GM06990 (cell line): ENCODE data around the gene DCP2.

Experiments
- DNase-seq: peaks from one replicate; pipeline ENCODE4 v3.0.0-alpha.2; 2011; ENCODE audit not compliant: insufficient read length; ENCODE audit errors: extremely low read depth
- H3K27me3 ChIP-seq: replicated peaks from 2 replicates; pipeline ENCODE4 v1.6.0; 2011; ENCODE audit warnings: low read length; ENCODE audit not compliant: control insufficient read depth, insufficient read depth
- H3K36me3 ChIP-seq: 2 replicates; pipeline ENCODE4 v1.5.1; 2011; ENCODE audit warnings: low read length; ENCODE audit not compliant: control insufficient read depth, insufficient read depth
- H3K4me3 ChIP-seq: replicated peaks from 2 replicates; pipeline ENCODE4 v1.5.1; 2011; ENCODE audit warnings: low read depth, mild to moderate bottlenecking, control low read depth, low read length
- CTCF ChIP-seq: IDR thresholded peaks from 2 replicates; pipeline ENCODE4 v1.5.1; 2011; ENCODE audit warnings: low read length, control low read depth, mild to moderate bottlenecking, inconsistent platforms; ENCODE audit not compliant: insufficient read depth, poor library complexity, severe bottlenecking

Gene DCP2

GRCh38 chr5:113026211-113026610 lies 49.6 kb downstream of the DCP2 start:
- Histone ChIP-seq H3K4me3 (no peak overlapping the region), H3K36me3 (peaks cover 2% of the 10 kb centered on the region), H3K27me3 (no peaks in the 10 kb centered on the region)
- TF ChIP-seq CTCF = no peak
- DNase-seq = no peak

- DNase-seq = no peak
- Histone ChIP-seq H3K27me3 (no peaks in the 10 kb centered on the region), H3K4me3 (no peak overlapping the region), H3K36me3 (peaks cover 2% of the 10 kb centered on the region)
- no peak for TF ChIP-seq CTCF
Observed at GRCh38 chr5:113027015-113027414, 50.4 kb downstream of the DCP2 start.

GRCh38 chr5:113027431-113027830 lies 50.8 kb downstream of the DCP2 start:
- H3K36me3 ChIP-seq = peaks cover 2% of the 10 kb centered on the region

GRCh38 chr5:113029614-113030013 lies 53.0 kb downstream of the DCP2 start:
- H3K36me3 ChIP-seq = peaks cover 2% of the 10 kb centered on the region
- H3K27me3 ChIP-seq = no peaks in the 10 kb centered on the region
- no peak overlapping the region for H3K4me3 ChIP-seq
- TF ChIP-seq CTCF = no peak
- no peak for DNase-seq

More at GRCh38 chr5:113027431-113027830, 50.8 kb downstream of the DCP2 start:
- Histone ChIP-seq H3K27me3 (no peaks in the 10 kb centered on the region), H3K4me3 (no peak overlapping the region)
- TF ChIP-seq CTCF = no peak
- DNase-seq = no peak

GRCh38 chr5:113031104-113031503 lies 54.5 kb downstream of the DCP2 start:
- no peak for DNase-seq
- Histone ChIP-seq H3K27me3 (no peaks in the 10 kb centered on the region), H3K4me3 (no peak overlapping the region), H3K36me3 (peaks cover 2% of the 10 kb centered on the region; the same call in 1 of the 2 replicates)
- TF ChIP-seq CTCF = no peak

GRCh38 chr5:113031557-113031956 lies 55.0 kb downstream of the DCP2 start:
- DNase-seq = no peak
- no peak for TF ChIP-seq CTCF
- Histone ChIP-seq H3K4me3 (no peak overlapping the region), H3K36me3 (peaks cover 2% of the 10 kb centered on the region; the same call in 1 of the 2 replicates), H3K27me3 (no peaks in the 10 kb centered on the region; the same call in 1 of the 2 replicates)
